ENCODE measurements around the gene EHD1. TPM values are rescaled to one million over a fixed set of nuclear protein-coding genes. Genes with fewer than 3 reads are reported as not detected.

EHD1 gene
- total and polyA plus RNA-seq, 9 of the 15 experiments (the other 6 are each of a cell fraction or from before 2014, with no cell fraction given) = 0.46 to 65.0 (median 16.4) TPM

DNA sequence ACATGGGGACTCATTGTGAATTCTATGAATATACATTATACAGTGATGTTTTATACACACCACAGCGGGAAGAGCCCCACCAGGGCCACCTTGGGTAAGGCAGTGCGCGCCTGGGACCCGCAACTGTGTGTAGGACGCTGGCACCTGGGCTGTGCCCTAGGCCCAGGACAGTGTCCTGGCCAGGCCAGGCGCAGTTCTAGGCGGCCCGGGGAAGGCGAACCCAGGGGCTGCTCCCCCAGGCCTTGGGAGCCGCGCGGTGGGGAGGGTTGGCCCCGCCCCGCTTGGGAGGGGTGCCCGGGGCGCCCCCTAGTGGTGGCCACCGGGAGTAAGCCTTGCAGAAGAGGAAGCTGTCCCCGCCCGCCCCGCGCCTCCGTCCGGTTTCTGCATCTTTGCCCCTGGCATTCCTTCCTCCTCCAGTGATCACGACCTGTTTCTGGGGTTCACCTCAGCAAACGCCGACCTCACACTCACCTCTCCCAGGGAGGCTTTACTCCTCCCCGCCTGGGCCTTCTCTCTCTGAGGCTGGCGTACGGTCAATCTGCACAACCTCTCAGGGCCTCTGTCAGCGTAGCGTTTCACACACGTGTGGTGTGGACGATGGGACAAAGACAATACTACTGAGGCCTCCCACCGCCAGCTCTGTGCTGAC lies 9.5 kb upstream of the EHD1 start (continued):
- TF ChIP-seq, protein P1, sequence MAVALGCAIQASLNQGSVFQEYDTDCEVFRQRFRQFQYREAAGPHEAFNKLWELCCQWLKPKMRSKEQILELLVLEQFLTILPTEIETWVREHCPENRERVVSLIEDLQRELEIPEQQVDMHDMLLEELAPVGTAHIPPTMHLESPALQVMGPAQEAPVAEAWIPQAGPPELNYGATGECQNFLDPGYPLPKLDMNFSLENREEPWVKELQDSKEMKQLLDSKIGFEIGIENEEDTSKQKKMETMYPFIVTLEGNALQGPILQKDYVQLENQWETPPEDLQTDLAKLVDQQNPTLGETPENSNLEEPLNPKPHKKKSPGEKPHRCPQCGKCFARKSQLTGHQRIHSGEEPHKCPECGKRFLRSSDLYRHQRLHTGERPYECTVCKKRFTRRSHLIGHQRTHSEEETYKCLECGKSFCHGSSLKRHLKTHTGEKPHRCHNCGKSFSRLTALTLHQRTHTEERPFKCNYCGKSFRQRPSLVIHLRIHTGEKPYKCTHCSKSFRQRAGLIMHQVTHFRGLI (CRISPR knock-in tag; IDR thresholded peaks at IDR 0.05) = 0 out of 2 replicates have a peak, but pooled peaks have one; percentile 27
- TF ChIP-seq, protein P2, sequence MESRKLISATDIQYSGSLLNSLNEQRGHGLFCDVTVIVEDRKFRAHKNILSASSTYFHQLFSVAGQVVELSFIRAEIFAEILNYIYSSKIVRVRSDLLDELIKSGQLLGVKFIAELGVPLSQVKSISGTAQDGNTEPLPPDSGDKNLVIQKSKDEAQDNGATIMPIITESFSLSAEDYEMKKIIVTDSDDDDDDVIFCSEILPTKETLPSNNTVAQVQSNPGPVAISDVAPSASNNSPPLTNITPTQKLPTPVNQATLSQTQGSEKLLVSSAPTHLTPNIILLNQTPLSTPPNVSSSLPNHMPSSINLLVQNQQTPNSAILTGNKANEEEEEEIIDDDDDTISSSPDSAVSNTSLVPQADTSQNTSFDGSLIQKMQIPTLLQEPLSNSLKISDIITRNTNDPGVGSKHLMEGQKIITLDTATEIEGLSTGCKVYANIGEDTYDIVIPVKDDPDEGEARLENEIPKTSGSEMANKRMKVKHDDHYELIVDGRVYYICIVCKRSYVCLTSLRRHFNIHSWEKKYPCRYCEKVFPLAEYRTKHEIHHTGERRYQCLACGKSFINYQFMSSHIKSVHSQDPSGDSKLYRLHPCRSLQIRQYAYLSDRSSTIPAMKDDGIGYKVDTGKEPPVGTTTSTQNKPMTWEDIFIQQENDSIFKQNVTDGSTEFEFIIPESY (CRISPR knock-in tag; IDR thresholded peaks at IDR 0.05) = peak; percentile 58; the same call in 1 of the 2 replicates
- TF ChIP-seq COPS2 (conservative IDR thresholded peaks at IDR 0.05) = no peak
- peak; percentile 64 for TF ChIP-seq GABPA (tag; conservative IDR thresholded peaks at IDR 0.05; ENCODE audit: low read depth)
- TF ChIP-seq RFX7 (CRISPR knock-in tag; IDR thresholded peaks at IDR 0.05) = no peak
- TF ChIP-seq MIER1 (IDR thresholded peaks at IDR 0.05; ENCODE audit: low read depth) = no peak
- no peak for TF ChIP-seq ZNF699 (CRISPR knock-in tag; IDR thresholded peaks at IDR 0.05; ENCODE audit: insufficient replicate concordance)
- peak in 2 of 3 experiments; percentile 49 to 61 for TF ChIP-seq YY1 (IDR thresholded peaks at IDR 0.05; ENCODE audit: borderline replicate concordance in 1 of 3, control insufficient read depth in 1 of 3, extremely low read depth in 1 of 3, insufficient read depth in 3 of 3, insufficient read length in 1 of 3, insufficient replicate concordance in 2 of 3, low read depth in 1 of 3, low read length in 2 of 3)
- peak; percentile 91 for TF ChIP-seq XRCC5 (IDR thresholded peaks at IDR 0.05; ENCODE audit: low read depth, low read length)
- TF ChIP-seq ILF3 (IDR thresholded peaks at IDR 0.05; ENCODE audit: borderline replicate concordance) = no peak
- TF ChIP-seq, protein P3, sequence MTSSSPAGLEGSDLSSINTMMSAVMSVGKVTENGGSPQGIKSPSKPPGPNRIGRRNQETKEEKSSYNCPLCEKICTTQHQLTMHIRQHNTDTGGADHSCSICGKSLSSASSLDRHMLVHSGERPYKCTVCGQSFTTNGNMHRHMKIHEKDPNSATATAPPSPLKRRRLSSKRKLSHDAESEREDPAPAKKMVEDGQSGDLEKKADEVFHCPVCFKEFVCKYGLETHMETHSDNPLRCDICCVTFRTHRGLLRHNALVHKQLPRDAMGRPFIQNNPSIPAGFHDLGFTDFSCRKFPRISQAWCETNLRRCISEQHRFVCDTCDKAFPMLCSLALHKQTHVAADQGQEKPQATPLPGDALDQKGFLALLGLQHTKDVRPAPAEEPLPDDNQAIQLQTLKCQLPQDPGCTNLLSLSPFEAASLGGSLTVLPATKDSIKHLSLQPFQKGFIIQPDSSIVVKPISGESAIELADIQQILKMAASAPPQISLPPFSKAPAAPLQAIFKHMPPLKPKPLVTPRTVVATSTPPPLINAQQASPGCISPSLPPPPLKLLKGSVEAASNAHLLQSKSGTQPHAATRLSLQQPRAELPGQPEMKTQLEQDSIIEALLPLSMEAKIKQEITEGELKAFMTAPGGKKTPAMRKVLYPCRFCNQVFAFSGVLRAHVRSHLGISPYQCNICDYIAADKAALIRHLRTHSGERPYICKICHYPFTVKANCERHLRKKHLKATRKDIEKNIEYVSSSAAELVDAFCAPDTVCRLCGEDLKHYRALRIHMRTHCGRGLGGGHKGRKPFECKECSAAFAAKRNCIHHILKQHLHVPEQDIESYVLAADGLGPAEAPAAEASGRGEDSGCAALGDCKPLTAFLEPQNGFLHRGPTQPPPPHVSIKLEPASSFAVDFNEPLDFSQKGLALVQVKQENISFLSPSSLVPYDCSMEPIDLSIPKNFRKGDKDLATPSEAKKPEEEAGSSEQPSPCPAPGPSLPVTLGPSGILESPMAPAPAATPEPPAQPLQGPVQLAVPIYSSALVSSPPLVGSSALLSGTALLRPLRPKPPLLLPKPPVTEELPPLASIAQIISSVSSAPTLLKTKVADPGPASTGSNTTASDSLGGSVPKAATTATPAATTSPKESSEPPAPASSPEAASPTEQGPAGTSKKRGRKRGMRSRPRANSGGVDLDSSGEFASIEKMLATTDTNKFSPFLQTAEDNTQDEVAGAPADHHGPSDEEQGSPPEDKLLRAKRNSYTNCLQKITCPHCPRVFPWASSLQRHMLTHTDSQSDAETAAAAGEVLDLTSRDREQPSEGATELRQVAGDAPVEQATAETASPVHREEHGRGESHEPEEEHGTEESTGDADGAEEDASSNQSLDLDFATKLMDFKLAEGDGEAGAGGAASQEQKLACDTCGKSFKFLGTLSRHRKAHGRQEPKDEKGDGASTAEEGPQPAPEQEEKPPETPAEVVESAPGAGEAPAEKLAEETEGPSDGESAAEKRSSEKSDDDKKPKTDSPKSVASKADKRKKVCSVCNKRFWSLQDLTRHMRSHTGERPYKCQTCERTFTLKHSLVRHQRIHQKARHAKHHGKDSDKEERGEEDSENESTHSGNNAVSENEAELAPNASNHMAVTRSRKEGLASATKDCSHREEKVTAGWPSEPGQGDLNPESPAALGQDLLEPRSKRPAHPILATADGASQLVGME (CRISPR knock-in tag; IDR thresholded peaks at IDR 0.05) = 0 out of 2 replicates have a peak, but pooled peaks have one; percentile 9
- TF ChIP-seq MAZ (CRISPR knock-in tag; conservative IDR thresholded peaks at IDR 0.05 in 1 of 2, IDR thresholded peaks at IDR 0.05 in 1 of 2) = peak; percentile 99 to 100
- no peak for TF ChIP-seq ILK (tag; IDR thresholded peaks at IDR 0.05; ENCODE audit: borderline replicate concordance, low read depth)

Measured in K562 (cell line).